GDM1 (cell line): ENCODE results near the gene ZNF486.
"Not testable (repeated sequence)": the region's sequence is repeated elsewhere in the genome, so short reads cannot be mapped to it uniquely, and the experiment has no call there.

Source experiments
- DNase-seq: peaks from one replicate; lab custom pipeline; 2025; lab: John Stamatoyannopoulos, UW

ZNF486 gene

DNA sequence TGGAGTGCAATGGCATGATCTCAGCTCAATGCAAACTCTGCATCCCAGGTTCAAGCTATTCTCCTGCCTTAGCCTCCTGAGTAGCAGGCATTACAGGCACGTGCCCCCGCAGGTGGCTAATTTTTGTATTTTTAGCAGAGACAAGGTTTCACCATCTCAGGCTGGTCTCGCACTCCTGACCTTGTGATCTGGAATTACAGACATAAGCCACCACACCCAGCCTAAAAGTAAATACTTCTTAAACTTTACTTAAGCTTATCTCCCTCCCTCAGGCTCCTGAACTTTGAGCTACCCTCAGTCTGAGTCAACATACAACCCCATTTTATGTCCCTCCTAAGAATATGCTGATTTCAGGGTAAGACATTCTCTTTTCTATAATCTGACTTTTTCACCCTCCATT lies 66.1 kb downstream of the ZNF486 start:
- no peak for DNase-seq

DNA sequence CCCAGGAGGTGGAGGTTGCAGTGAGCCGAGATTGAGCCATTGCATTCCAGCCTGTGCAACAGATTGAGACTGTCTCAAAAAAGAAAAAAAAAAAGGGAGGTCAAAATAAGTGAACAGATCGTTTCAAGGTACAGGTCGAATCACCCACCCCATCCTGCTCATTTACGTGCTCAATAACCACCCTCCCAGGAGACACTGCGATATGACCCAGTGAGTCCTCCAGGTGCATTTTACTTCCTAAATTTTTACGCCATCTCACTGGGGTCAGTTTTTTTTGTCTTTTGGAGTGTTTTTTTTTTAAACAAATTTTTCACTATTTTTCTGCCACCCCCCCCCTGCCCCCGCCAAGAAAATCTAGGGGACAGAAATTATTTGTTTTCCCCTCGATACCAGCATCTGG lies 68.1 kb downstream of the ZNF486 start:
- DNase-seq: no peak

DNA sequence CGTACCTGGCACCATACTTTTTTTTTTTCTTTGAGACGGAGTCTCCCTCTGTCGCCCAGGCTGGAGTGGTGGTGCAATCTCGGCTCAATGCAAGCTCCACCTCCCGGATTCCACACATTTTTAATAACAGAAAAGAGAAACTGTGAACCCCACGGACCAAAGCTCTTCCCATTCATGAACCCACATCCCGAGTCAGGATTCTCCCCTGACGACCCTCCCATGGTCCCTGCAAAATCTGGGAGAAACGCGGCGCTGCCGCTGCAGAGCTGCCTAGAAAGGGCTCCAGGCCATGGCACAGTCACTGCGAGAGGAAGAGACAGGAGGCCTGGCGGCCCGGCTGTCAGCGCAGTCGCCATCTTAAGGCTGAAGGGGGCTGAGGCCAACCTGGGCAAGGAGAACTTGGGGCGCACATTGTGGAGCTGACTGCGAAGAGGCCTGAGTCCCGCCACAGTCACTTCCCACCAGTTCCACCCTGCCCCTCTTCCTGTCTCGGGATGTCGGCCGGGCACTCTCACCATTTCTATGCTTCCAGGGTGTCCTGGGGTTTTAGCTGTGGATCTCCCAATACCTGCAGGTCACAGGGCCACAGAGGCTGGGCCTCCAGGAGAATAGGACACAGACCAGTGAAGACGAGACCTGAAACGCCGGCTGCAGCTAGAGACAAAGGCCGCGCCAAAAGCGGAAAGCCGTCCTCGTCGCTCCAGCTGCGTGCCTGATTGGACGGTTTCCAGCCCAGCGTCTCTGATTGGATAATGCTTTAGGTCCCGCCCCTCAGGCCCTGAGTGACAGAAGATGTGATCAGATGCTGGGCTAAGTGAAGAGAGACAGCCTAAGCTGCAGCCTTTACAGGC lies 71.0 kb downstream of the ZNF486 start:
- no peak for DNase-seq

DNA sequence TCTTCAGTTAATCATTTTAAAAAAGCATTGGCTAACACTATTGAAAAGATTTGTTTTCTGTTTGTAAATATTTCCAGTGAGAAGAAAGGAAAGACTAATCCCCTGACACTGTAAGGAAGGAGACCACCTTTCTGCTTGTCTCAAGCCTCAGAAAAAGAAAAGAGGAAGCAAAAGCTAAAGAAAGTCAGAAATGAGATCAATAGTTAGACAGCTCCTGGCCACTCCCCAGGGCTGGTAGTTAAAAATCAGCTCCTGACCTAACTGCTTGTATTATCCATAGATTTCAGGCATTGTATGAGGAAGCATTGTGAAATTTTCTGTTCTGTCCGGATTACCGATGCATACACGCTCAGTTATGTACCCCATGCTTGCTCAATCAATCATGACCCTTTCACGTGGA lies 76.6 kb downstream of the ZNF486 start:
- DNase-seq: no peak

DNA sequence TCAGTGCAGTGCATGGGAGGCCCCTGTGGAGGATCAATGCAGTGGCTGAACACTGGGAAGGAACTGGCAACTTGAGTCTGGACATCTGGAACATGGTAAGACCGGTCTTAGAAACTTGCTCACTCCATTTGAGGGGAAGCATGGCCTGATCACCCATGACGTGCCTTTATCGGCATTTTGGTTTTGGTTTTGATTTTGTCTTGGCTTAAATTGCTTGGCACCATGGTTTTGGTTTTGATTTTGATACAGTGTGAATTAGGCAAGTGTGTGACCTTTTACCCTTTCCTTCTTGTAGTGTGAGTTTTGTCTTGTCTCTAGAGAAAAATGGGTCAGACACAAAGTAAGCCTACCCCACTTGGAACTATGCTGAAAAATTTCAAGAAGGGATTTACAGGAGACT lies 77.3 kb downstream of the ZNF486 start:
- no peak for DNase-seq

DNA sequence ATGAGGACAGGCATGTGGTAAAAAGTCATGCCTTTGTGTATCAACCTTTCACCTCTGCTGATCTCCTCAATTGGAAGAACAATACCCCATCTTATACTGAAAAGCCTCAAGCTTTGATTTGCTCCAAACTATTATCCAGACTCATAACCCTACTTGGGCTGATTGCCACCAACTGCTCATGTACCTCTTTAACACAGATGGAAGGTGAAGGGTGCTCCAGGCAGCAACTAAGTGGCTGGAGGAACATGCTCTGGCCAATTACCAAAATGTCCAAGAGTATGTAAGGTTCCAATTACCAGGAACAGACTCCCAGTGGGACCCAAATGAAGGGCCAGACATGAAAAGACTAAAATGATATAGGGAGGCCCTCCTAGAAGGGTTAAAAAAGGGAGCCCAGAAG lies 78.3 kb downstream of the ZNF486 start:
- no peak for DNase-seq

DNA sequence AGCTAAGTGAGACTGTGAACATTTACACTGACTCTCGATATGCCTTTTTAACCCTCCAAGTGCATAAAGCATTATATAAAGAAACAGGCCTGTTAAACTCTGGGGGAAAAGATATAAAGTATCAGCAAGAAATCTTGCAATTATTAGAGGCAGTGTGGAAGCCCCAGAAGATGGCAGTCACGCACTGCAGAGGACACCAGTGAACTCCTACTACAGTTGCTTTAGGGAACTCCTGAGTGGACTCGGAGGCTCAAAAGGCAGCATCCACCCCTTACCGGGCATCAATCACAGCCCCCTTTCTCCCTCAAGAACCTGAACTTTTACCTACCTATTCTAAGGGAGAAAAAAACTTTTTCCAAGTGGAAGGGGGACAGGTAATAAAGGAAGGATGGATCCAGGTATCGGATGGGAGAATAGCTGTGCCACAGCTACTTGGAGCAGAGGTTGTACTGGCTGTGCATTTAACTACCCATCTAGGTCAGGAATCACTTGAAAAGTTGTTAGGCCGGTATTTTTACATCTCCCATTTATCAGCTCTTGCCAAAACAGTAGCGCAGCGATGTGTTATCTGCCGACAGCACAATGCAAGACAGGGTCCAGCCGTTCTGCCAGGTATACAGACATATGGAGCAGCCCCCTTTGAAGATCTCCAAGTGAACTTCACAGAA lies 80.1 kb downstream of the ZNF486 start:
- DNase-seq: no peak

DNA sequence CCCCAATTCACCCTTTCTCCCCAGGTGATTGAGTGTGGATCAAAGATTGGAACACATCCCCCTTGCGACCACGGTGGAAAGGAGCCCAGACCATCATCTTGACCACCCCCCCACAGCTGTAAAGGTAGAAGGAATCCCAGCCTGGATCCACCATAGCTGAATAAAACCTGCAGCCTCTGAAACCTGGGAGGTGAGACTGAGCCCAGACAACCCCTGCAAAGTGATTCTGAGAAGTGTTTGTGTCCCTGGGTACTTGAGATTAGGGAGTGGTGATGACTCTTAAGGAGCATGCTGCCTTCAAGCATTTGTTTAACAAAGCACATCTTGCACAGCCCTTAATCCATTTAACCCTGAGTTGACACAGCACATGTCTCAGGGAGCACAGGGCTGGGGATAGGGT lies 81.2 kb downstream of the ZNF486 start:
- not testable (repeated sequence) for DNase-seq
